ENCODE results near the gene BCO1.

Gene BCO1

DNA sequence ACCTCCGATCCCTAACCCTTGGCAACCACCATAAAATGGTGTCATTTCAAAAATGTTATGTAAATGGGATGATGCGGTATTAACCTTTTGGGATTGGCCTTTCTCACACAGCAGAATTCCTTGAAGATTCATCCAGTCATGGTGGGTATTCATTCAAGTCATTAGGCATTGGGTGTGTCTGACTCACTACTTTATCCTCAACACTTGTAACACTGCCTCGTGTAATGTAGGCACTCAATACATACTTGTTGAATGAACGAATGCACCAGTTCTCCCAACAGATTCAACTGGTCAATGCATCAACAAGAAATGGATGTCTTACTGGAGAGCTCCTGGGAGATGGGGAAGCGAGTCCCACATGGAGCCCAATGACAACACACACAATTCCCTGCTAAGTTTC is 54.4 kb downstream of the BCO1 start:
- no peaks in the 10 kb centered on the region for H3K9me3 ChIP-seq (ENCODE audit: control insufficient read depth, insufficient read depth, low read length)
- no peak overlapping the region for H3K4me3 ChIP-seq (ENCODE audit: low read length)
- no peaks in the 10 kb centered on the region; the same call in 1 of the 2 replicates for H3K27me3 ChIP-seq (ENCODE audit: control insufficient read depth, insufficient read depth, low read length)
- WGBS (ENCODE audit: insufficient coverage, insufficient read length), result no CpG with 5 or more reads among the region's 5 CpGs
- H3K27ac ChIP-seq (ENCODE audit: low read length), result no peak overlapping the region
- H3K4me1 ChIP-seq (ENCODE audit: control insufficient read depth, insufficient read depth, low read length), result no peaks in the 10 kb centered on the region
- no peak for DNase-seq (ENCODE audit: low read depth, low spot score)
- H3K36me3 ChIP-seq (ENCODE audit: control insufficient read depth, insufficient read depth, low read length), result no peaks in the 10 kb centered on the region

- Histone ChIP-seq H3K27ac (ENCODE audit: low read length) (no peak overlapping the region), H3K4me3 (ENCODE audit: low read length) (no peak overlapping the region), H3K27me3 (ENCODE audit: control insufficient read depth, insufficient read depth, low read length) (no peaks in the 10 kb centered on the region; the same call in 1 of the 2 replicates), H3K4me1 (ENCODE audit: control insufficient read depth, insufficient read depth, low read length) (no peaks in the 10 kb centered on the region), H3K36me3 (ENCODE audit: control insufficient read depth, insufficient read depth, low read length) (no peaks in the 10 kb centered on the region), H3K9me3 (ENCODE audit: control insufficient read depth, insufficient read depth, low read length) (no peaks in the 10 kb centered on the region)
- WGBS (ENCODE audit: insufficient coverage, insufficient read length), result no CpG with 5 or more reads among the region's 11 CpGs
- no peak for DNase-seq (ENCODE audit: low read depth, low spot score)
These were observed 55.7 kb downstream of the BCO1 start for GRCh38 chr16:81293909-81294802.

DNA sequence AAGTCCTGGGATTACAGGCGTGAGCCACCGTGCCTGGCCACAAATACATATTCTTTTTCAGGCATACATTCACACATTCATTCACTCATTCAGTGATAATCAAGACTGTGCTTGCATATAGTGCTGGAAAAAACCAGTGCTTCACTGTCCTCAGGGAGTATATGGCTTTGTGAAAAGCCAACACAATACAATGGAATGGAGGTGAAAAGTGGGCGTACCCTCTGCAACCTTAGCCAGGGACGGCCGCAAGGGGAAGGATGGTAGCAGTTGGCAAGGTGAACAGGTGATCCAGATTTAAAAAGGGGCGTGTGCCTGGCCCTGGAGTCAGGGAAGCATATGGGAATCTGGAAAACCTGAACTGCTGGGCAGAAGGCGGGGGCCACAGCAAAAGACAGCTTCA is 58.1 kb downstream of the BCO1 start:
- WGBS (ENCODE audit: insufficient coverage, insufficient read length), result no CpG with 5 or more reads among the region's 7 CpGs
- H3K9me3 ChIP-seq (ENCODE audit: control insufficient read depth, insufficient read depth, low read length), result no peaks in the 10 kb centered on the region
- no peaks in the 10 kb centered on the region; the same call in 1 of the 2 replicates for H3K27me3 ChIP-seq (ENCODE audit: control insufficient read depth, insufficient read depth, low read length)
- no peak for DNase-seq (ENCODE audit: low read depth, low spot score)
- H3K36me3 ChIP-seq (ENCODE audit: control insufficient read depth, insufficient read depth, low read length), result no peaks in the 10 kb centered on the region
- no peak overlapping the region for H3K27ac ChIP-seq (ENCODE audit: low read length)
- H3K4me3 ChIP-seq (ENCODE audit: low read length), result no peak overlapping the region
- H3K4me1 ChIP-seq (ENCODE audit: control insufficient read depth, insufficient read depth, low read length), result no peaks in the 10 kb centered on the region

DNA sequence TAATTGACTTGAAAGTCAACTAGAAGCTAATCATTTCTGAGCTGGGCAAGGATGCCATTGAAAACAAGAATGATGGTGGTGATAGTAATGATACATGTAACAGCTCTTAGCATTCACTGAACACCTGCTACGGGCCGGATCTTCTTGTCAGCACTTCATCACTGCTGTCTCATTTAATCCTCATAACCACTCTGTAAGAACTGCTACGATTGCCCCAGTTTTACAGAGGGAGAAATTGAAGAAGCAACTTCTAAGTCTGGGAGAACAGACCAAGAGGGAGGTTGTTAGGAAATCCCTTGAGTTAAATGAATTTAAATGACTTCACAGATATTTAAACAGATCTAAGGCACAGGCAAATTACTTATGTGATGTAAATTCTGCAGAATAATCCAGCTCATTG is 69.3 kb downstream of the BCO1 start:
- no peaks in the 10 kb centered on the region for H3K36me3 ChIP-seq (ENCODE audit: control insufficient read depth, insufficient read depth, low read length)
- no peak for DNase-seq (ENCODE audit: low read depth, low spot score)
- H3K27me3 ChIP-seq (ENCODE audit: control insufficient read depth, insufficient read depth, low read length), result no peaks in the 10 kb centered on the region
- no peaks in the 10 kb centered on the region; the same call in 1 of the 2 replicates for H3K4me1 ChIP-seq (ENCODE audit: control insufficient read depth, insufficient read depth, low read length)
- H3K4me3 ChIP-seq (ENCODE audit: low read length), result no peak overlapping the region
- H3K27ac ChIP-seq (ENCODE audit: low read length), result no peak overlapping the region
- no peaks in the 10 kb centered on the region for H3K9me3 ChIP-seq (ENCODE audit: control insufficient read depth, insufficient read depth, low read length)
- WGBS (ENCODE audit: insufficient coverage, insufficient read length), result no CpG with 5 or more reads among the region's 3 CpGs

- Histone ChIP-seq H3K27ac (ENCODE audit: low read length) (no peak overlapping the region), H3K27me3 (ENCODE audit: control insufficient read depth, insufficient read depth, low read length) (no peaks in the 10 kb centered on the region), H3K36me3 (ENCODE audit: control insufficient read depth, insufficient read depth, low read length) (no peaks in the 10 kb centered on the region), H3K9me3 (ENCODE audit: control insufficient read depth, insufficient read depth, low read length) (no peaks in the 10 kb centered on the region), H3K4me3 (ENCODE audit: low read length) (no peak overlapping the region), H3K4me1 (ENCODE audit: control insufficient read depth, insufficient read depth, low read length) (no peaks in the 10 kb centered on the region; the same call in 1 of the 2 replicates)
- WGBS (ENCODE audit: insufficient coverage, insufficient read length), result no CpG with 5 or more reads among the region's 5 CpGs
- no peak for DNase-seq (ENCODE audit: low read depth, low spot score)
These were observed 71.7 kb downstream of the BCO1 start for GRCh38 chr16:81310045-81310644.

DNA sequence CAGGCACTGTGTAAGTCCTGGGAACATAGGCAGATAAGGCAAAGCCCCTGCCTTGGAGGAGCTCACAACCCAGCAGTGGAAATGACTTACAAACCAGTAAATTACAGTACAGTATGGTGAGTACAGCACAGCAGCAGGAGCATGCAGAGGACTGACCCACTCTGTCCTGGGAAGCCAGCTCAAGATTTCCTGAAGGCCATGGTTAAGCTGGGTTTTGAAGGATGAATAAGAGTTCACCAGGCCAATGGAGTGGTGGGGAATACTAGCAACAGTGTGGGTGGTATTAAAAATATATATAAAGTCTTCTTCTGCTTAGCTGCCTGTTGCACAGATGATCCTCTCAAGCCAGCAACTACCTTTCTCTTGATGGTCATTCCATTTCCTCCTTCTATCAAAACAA is 73.3 kb downstream of the BCO1 start:
- Histone ChIP-seq H3K9me3 (ENCODE audit: control insufficient read depth, insufficient read depth, low read length) (no peaks in the 10 kb centered on the region), H3K4me3 (ENCODE audit: low read length) (no peak overlapping the region), H3K4me1 (ENCODE audit: control insufficient read depth, insufficient read depth, low read length) (no peaks in the 10 kb centered on the region; the same call in 1 of the 2 replicates), H3K36me3 (ENCODE audit: control insufficient read depth, insufficient read depth, low read length) (no peaks in the 10 kb centered on the region), H3K27ac (ENCODE audit: low read length) (no peak overlapping the region), H3K27me3 (ENCODE audit: control insufficient read depth, insufficient read depth, low read length) (no peaks in the 10 kb centered on the region)
- DNase-seq (ENCODE audit: low read depth, low spot score), result no peak

- WGBS (ENCODE audit: insufficient coverage, insufficient read length), result no CpG with 5 or more reads among the region's 16 CpGs
- Histone ChIP-seq H3K27ac (ENCODE audit: low read length) (no peak overlapping the region), H3K4me1 (ENCODE audit: control insufficient read depth, insufficient read depth, low read length) (peaks cover 2% of the 10 kb centered on the region; the same call in 1 of the 2 replicates), H3K36me3 (ENCODE audit: control insufficient read depth, insufficient read depth, low read length) (no peaks in the 10 kb centered on the region), H3K4me3 (ENCODE audit: low read length) (peak overlapping the region; percentile 72; the same call in 1 of the 2 replicates), H3K27me3 (ENCODE audit: control insufficient read depth, insufficient read depth, low read length) (no peaks in the 10 kb centered on the region), H3K9me3 (ENCODE audit: control insufficient read depth, insufficient read depth, low read length) (no peaks in the 10 kb centered on the region)
- DNase-seq (ENCODE audit: low read depth, low spot score), result peak; percentile 45
These were observed 75.5 kb downstream of the BCO1 start for GRCh38 chr16:81313701-81314602.

- Histone ChIP-seq H3K4me1 (ENCODE audit: control insufficient read depth, insufficient read depth, low read length) (peaks cover 2% of the 10 kb centered on the region; the same call in 1 of the 2 replicates), H3K27ac (ENCODE audit: low read length) (no peak within 1 kb of the TSS), H3K36me3 (ENCODE audit: control insufficient read depth, insufficient read depth, low read length) (no peaks in the 10 kb centered on the region), H3K27me3 (ENCODE audit: control insufficient read depth, insufficient read depth, low read length) (no peaks in the 10 kb centered on the region), H3K9me3 (ENCODE audit: control insufficient read depth, insufficient read depth, low read length) (no peaks in the 10 kb centered on the region), H3K4me3 (ENCODE audit: low read length) (peak within 1 kb of the TSS; percentile 72)
- WGBS (ENCODE audit: insufficient coverage, insufficient read length), result no CpG with 5 or more reads among the region's 75 CpGs
- DNase-seq (ENCODE audit: low read depth, low spot score), result peak; percentile 73
These were observed 76.2 kb downstream of the BCO1 start, which contains the start of gene GAN for GRCh38 chr16:81314603-81315270. Gene GAN, plus strand, starts transcription at chr16:81314962. Its CDS starts 152 bp downstream, at chr16:81315114.

DNA sequence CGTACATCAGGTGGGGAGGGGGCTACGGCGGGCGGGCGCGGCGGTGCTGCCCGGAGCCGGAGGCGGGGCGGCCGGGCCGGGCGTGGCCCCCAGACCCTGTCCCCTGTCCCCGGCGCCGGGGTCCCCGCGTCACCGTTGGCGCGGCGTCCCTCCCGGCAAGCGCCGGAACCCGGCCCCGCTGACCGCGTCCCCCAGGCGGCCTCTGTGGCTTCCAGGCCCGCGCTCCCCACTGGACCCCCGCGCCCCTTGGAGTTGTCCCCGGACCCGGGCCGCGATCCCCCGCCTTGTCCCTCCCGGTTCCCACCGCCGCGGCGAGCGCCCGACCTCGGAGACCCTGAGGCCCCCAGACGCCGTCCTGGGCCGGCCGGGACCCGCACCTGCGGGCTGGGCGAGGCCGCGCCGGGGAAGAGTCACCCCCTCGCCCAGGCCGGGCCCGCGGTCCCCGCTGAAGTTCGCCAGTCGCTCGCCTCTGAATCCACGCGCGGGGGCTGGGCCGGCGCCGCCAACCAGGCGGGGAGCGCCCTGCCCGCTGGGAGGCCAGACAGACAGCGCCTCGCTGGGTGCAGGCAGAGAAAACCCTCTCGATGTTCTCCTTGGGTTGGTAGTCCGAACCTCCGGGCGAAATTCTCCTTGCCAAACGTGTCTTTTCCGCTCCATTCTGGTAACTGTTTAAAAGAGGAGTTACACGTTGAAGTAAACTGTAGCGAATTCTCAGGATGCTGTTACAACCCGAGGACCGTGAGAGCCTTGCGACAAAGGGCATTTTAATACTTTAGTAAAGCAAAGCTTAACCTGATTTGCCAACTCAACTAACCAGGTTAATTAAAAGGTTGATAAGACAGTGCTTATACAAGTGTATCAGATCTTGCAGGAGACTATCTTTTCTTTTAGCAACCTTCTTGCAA is 77.0 kb downstream of the BCO1 start:
- Histone ChIP-seq H3K27me3 (ENCODE audit: control insufficient read depth, insufficient read depth, low read length) (no peaks in the 10 kb centered on the region), H3K36me3 (ENCODE audit: control insufficient read depth, insufficient read depth, low read length) (no peaks in the 10 kb centered on the region), H3K9me3 (ENCODE audit: control insufficient read depth, insufficient read depth, low read length) (no peaks in the 10 kb centered on the region), H3K27ac (ENCODE audit: low read length) (no peak overlapping the region), H3K4me3 (ENCODE audit: low read length) (peak overlapping the region; percentile 72), H3K4me1 (ENCODE audit: control insufficient read depth, insufficient read depth, low read length) (peaks cover 2% of the 10 kb centered on the region; the same call in 1 of the 2 replicates)
- no CpG with 5 or more reads among the region's 88 CpGs for WGBS (ENCODE audit: insufficient coverage, insufficient read length)
- no peak for DNase-seq (ENCODE audit: low read depth, low spot score)
